HG02623 (cell line): ENCODE data around the gene PDE1C.

ENCODE experiments used
- ATAC-seq: cut with Tn5 transposase; IDR thresholded peaks from one replicate; pipeline ENCODE4 v1.9.1; 2021; ENCODE audit warnings: moderate library complexity; ENCODE audit not compliant: unreplicated experiment

Gene PDE1C

GRCh38 chr7:31788883-31789680, 281.1 kb downstream of the PDE1C start:
- no peak for ATAC-seq

DNA sequence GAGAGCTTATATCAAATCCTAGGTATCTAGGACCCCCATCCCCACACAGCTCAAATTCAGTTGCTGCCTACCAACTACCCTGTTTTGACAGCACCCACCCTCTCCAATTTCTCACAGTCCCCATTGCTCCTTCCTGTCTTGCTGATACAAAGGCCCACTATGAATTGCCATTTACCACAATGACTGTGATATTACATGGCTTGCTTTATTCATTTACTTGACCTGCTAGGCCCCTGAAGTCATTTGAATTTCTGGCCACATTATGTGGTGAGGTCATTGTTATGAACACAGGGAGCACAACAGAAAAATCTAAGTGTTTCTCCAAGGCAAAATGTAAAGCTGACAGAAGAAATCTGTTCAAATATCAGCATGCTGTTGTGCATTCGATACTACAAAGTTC, 281.8 kb downstream of the PDE1C start:
- no peak for ATAC-seq

DNA sequence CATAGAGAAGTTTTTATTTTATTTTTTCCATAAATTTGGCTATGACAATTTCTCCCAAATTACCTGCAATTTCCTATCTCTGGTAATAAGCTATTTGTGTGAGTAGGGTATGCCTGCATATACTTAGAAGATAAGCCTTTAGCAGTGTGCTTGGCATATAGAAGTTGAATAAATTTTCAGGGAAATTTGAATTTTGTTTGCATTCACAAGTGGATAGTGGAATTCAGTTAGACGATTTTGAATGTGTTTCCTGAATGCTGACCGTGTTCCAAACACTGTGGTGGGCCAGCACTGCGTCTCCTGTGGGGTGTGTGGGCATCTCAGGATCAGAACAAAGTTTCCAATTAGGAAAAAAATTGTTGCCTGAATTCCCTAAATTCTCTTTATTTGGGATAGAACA, 283.9 kb downstream of the PDE1C start:
- ATAC-seq = no peak

- ATAC-seq = no peak
Observed at GRCh38 chr7:31785101-31785500, 285.1 kb downstream of the PDE1C start.

DNA sequence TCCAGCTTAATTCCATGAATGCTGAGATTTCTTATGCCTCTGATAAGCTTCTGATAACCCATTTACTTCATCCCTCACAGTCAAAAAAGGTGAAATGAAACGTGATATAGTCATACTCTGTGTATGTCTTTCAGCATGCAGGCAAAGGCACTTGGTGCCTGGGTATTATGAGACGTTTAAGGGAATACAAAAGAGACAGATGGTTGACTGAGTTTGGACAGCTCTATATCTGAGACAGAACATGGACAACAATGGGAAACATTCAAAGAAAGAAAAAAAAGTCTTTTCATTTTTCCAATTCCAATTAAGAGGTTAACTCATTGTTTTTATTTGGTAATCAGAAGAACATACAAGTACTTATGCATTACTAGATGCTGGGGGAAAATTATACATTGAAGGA, 287.0 kb downstream of the PDE1C start:
- no peak for ATAC-seq

GRCh38 chr7:31782411-31782991, 287.7 kb downstream of the PDE1C start:
- ATAC-seq = peak; percentile 87

DNA sequence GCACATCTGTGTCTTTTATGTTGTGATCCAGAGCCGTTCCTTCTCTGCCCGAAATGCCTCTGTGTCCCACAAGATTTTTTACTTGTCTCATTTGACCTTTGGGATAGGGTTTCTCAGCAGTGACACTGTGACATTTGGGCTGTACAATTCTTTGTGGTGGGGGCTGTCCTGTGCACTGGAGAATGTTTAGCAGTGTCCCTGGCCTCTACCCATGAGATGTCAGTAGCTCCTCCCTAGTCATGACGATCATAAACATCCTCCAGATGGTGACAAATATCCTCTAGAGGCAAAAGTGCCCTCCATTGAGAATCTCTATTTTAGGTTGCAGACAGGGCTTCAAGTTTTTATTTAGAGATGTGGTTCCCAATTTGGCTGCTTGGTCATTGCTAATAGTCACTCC, 291.9 kb downstream of the PDE1C start:
- no peak for ATAC-seq

DNA sequence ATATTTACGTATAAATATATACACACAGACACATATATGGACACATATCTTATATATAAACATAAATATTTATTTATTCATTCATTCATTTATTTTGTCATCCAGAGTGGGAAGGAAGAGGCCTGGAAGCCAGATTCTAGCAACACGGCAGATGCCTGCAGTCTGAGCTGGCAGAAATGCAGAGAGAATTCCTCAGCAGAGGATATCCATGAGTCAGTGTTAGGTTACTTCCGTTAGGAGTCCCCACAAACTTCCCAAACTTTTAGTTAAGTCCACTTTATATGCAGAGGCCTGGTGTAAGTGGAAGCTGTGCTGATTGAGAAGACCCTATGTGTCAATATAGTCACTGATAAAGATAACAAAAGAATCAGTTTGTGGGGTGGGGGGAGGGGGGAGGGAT, 293.6 kb downstream of the PDE1C start:
- no peak for ATAC-seq

GRCh38 chr7:31775556-31775955, 294.7 kb downstream of the PDE1C start:
- no peak for ATAC-seq

DNA sequence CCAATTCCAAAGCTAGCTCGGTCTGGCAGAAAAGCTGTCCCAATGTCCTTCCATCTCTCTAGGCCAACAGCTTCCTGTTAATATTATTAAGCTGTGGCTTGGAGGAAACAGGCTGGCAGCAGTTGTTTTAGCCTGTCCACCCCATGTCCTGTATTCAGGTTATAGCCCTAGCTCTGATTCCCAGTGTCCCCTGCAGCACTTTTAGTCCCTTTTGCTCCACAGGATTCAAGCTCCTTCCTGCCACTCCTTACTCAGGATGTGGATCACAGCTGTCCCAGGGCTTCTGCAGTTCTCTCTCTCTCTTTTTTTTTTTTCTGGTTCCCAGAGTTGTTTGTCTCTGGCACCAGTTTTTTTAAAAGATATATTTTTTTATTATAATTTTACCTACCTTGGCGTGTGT, 298.0 kb downstream of the PDE1C start:
- no peak for ATAC-seq

GRCh38 chr7:31767686-31768358, 302.4 kb downstream of the PDE1C start:
- no peak for ATAC-seq

GRCh38 chr7:31764462-31764861, 305.7 kb downstream of the PDE1C start:
- no peak for ATAC-seq

DNA sequence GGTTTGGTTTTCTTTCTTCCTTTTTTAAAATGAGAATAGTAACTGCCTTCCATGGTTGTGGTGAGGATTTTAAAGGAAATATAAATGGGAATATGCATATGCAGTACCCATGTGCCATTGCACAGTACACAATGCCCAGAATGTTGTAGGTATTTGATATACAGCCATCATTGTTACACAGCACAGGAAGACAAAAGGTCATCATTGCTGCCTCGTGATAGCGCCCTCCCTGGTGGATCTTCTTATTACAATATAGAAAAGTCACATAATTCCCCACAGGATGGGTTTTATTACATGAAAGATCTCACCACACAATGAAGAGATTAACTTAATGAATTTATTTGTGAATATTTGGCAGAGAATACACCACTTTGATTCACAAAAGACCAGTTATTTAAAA, 306.7 kb downstream of the PDE1C start:
- no peak for ATAC-seq

DNA sequence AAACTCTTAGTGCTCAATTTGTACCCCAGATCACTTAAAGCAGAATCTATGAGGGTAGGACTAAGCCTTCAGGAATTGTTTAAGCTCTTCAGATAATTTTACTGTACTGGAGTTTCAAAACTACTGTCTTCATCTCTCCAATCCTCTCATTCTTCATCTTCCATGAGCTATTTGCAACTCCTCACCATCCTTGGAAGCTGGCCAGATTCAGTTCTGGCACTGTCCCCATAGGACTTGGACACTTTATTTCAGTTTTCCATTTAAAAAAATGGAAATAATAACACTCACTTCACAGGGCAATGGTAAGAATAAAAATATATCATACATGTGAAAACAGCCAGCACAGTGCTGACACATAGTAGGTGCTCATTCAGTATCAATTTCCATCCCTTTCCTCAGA, 308.6 kb downstream of the PDE1C start:
- ATAC-seq = no peak

GRCh38 chr7:31758755-31759154, 311.5 kb downstream of the PDE1C start:
- ATAC-seq = no peak

- no peak for ATAC-seq
Observed at GRCh38 chr7:31751726-31752125, 318.5 kb downstream of the PDE1C start.

DNA sequence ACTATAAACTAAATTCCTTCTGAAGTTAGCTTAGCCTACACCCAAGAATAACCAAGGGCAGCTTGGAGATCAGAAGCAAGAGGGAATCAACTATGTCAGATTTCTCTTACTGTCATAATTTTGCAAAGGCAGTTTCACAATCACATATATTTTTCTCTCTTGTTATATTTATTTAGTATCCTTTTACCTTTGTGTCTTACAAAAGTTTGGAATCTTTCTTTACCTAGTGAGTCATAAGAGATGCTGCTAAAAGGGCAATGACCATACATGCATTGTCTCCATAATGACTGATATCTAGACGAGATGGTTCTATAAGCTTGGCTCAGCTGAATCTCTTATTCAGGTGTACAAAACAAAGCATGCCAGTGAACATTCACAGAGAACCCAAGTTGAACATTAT, 322.1 kb downstream of the PDE1C start:
- ATAC-seq = no peak

GRCh38 chr7:31747553-31747952, 322.7 kb downstream of the PDE1C start:
- ATAC-seq = no peak

DNA sequence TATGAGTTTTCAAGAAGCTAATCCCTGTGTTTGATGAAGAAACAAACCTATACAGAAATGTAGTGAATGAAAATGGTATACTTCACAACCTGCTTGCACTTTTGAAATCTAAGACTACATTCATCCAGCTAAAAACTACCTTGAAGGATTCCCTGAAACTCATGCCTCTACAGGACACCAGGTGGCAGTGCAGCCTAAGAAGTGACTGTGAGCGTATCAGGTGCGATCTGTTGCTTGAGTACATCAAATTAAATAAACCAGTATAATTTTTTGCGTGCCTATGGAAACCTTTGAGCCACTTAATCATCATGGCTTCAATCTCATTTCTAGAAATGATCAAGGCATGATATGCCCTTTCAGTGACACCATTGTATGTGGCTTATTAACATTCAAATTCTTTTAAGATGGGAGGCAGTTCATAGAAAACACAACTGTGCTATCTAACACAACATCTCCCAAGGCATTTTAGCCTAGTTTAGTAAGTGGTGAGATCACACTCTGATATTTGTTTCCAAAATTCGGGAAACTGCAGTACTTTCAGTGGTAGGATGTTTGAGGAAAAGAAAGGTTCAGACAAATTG, 325.8 kb downstream of the PDE1C start:
- ATAC-seq = peak; percentile 71

DNA sequence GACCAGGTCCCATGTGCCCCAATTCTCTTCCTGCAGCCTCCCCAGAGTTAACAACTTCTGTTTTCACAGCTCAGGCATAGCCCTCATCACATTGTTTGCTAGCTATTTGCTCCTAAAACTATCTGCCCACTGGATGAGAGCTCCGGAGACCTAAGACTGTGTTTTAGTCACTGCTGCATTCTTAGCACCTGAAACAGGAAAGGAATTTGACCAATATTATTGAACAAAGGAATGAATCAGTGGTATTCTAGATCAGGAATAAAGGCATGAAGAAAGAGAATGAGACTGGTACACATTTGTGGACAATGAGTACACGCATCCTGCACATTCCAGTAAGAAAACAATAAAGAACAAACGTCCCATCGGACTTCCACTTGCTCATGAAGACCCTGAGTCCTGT, 328.4 kb downstream of the PDE1C start:
- ATAC-seq = no peak

- peak; percentile 72 for ATAC-seq
Observed at GRCh38 chr7:31735991-31736982, 333.9 kb downstream of the PDE1C start.
